A549 (cell line): ENCODE data around the gene HES6. TPM values are rescaled to one million over a fixed set of nuclear protein-coding genes. Genes with fewer than 3 reads are reported as not detected.
A peak's percentile ranks its signal among the peaks of the same experiment; 100 is the strongest.

Experiments used
- ATAC-seq, 2 experiments: fragments of 200-7000 bp in 1 of 2; fragments of >200 bp in 1 of 2; cut with Nextera tagmentation in 1 of 2; cut with Tn5 transposase in 1 of 2; 3 replicates each; pipeline versions ENCODE4 v1.8.0 to v1.9.1; 2018 to 2020; ENCODE audit warnings: mild to moderate bottlenecking in 1 of 2, moderate library complexity in 1 of 2
- CTCF ChIA-PET: fragments of 300-600 bp; sonication (Branson Sonifier 250); formaldehyde crosslinking; extraction: SDS; loops from one replicate; lab custom pipeline; 2021; ENCODE audit warnings: antibody characterized with exemption, inconsistent platforms; lab: Yijun Ruan, JAX
- POLR2A ChIA-PET: fragments of 350-600 bp; formaldehyde crosslinking; extraction: SDS; loops from one replicate; lab custom pipeline; 2021; ENCODE audit warnings: antibody characterized with exemption, inconsistent platforms; lab: Yijun Ruan, JAX
- DNase-seq, 2 experiments: peaks; one replicate each; pipeline versions ENCODE4 v3.0.0 to v3.0.0-alpha.2; 2011 to 2016; ENCODE audit warnings: low read depth in 1 of 2, low spot score in 1 of 2
- FAIRE-seq: peaks from 2 replicates; lab custom pipeline; 2011; peaks lifted over from hg19 to GRCh38; lab: Jason Lieb, UNC
- H3K27ac ChIP-seq, 2 experiments: fragments of >200 bp; sonication (Bioruptor Twin); formaldehyde crosslinking; 3 replicates each; pipeline ENCODE4 v1.5.1; 2016 to 2017
- H3K4me1 ChIP-seq: fragments of >200 bp; sonication (Bioruptor Twin); formaldehyde crosslinking; 3 replicates; pipeline ENCODE4 v1.6.1; 2016
- H3K4me2 ChIP-seq: fragments of >200 bp; sonication (Bioruptor Twin); formaldehyde crosslinking; 3 replicates; pipeline ENCODE4 v1.6.1; 2016
- H3K4me3 ChIP-seq: fragments of >200 bp; sonication (Bioruptor Twin); formaldehyde crosslinking; 3 replicates; pipeline ENCODE4 v1.5.1; 2016
- H3K9me3 ChIP-seq: fragments of >200 bp; sonication (Bioruptor Twin); formaldehyde crosslinking; 3 replicates; pipeline ENCODE4 v1.6.1; 2016
- BHLHE40 ChIP-seq: IDR thresholded peaks from 2 replicates; pipeline ENCODE4 v1.6.1; 2012; ENCODE audit warnings: low read depth, low read length, inconsistent platforms
- CBX8 ChIP-seq: fragments of 200-600 bp; sonication (generic); IDR thresholded peaks from 2 replicates; pipeline ENCODE4 v1.6.1; 2016
- CHD2 ChIP-seq: fragments of 150-350 bp; IDR thresholded peaks from 2 replicates; pipeline ENCODE4 v1.6.1; 2014; ENCODE audit warnings: low read length; ENCODE audit not compliant: partially characterized antibody
- EHF ChIP-seq: fragments of 250-450 bp; sonication (Bioruptor Pico); IDR thresholded peaks from 2 replicates; pipeline ENCODE4 v1.5.0; 2020; ENCODE audit warnings: mild to moderate bottlenecking
- ELK1 ChIP-seq: fragments of 150-350 bp; IDR thresholded peaks from 2 replicates; pipeline ENCODE4 v1.6.1; 2014; ENCODE audit warnings: low read depth, mild to moderate bottlenecking, low read length
- FOSL2 ChIP-seq, 2 experiments: fragments of 450-650 bp in 1 of 2; fragments of >200 bp in 1 of 2; sonication (Bioruptor Twin) in 1 of 2; formaldehyde crosslinking; IDR thresholded peaks; 2 replicates each; pipeline versions ENCODE4 v1.5.0 to v1.6.1; 2016 to 2020; ENCODE audit warnings: mild to moderate bottlenecking in 1 of 2, moderate library complexity in 1 of 2
- FOXS1 ChIP-seq: fragments of 250-450 bp; sonication (Bioruptor Pico); IDR thresholded peaks from 2 replicates; pipeline ENCODE4 v1.5.0; 2020; ENCODE audit warnings: mild to moderate bottlenecking, moderate library complexity
- HOXB13 ChIP-seq: fragments of 250-450 bp; sonication (Bioruptor Pico); IDR thresholded peaks from 2 replicates; pipeline ENCODE4 v1.5.0; 2020; ENCODE audit warnings: low read depth, mild to moderate bottlenecking, moderate library complexity
- JUNB ChIP-seq: fragments of >200 bp; sonication (Bioruptor Twin); formaldehyde crosslinking; IDR thresholded peaks from 2 replicates; pipeline ENCODE4 v1.6.1; 2016
- KDM1A ChIP-seq: fragments of 200-600 bp; sonication (generic); IDR thresholded peaks from 2 replicates; pipeline ENCODE4 v1.6.1; 2016; ENCODE audit warnings: low read depth, mild to moderate bottlenecking
- MYC ChIP-seq: IDR thresholded peaks from 2 replicates; pipeline ENCODE4 v1.6.1; 2012; ENCODE audit warnings: mild to moderate bottlenecking, inconsistent platforms, low read length, improper control_type of control experiment, borderline replicate concordance
- POLR2AphosphoS2 ChIP-seq: conservative IDR thresholded peaks from 2 replicates; pipeline ENCODE4 v1.6.1; 2012; ENCODE audit warnings: low read length, improper control_type of control experiment, inconsistent platforms
- RAD21 ChIP-seq, 2 experiments: fragments of >200 bp in 1 of 2; sonication (Bioruptor Twin) in 1 of 2; formaldehyde crosslinking in 1 of 2; IDR thresholded peaks in 1 of 2; conservative IDR thresholded peaks in 1 of 2; 2 replicates in 1 of 2; 3 replicates in 1 of 2; pipeline ENCODE4 v1.6.1; 2012 to 2018; ENCODE audit warnings: inconsistent platforms in 1 of 2
- RARB ChIP-seq: fragments of 250-450 bp; sonication (Bioruptor Pico); IDR thresholded peaks from 2 replicates; pipeline ENCODE4 v1.8.0; 2021; ENCODE audit warnings: mild to moderate bottlenecking, moderate library complexity
- REST ChIP-seq: fragments of 200-600 bp; sonication (generic); IDR thresholded peaks from 2 replicates; pipeline ENCODE4 v1.6.1; 2016; ENCODE audit warnings: antibody characterized with exemption, mild to moderate bottlenecking, moderate library complexity
- SMC3 ChIP-seq: fragments of >200 bp; sonication (Bioruptor Twin); formaldehyde crosslinking; IDR thresholded peaks from 3 replicates; pipeline ENCODE4 v1.6.1; 2018; ENCODE audit warnings: inconsistent platforms
- WGBS: methylation state at CpG from one replicate; pipeline ENCODE4 v1.1.6; 2017; ENCODE audit errors: missing lambda C conversion rate; 5-methylcytosine and 5-hydroxymethylcytosine counted together
- polyA plus RNA-seq, 4 experiments: library from polyadenylated mRNA; depleted of rRNA in 3 of 4; stranded (reverse); fragments of >200 nt; fragmentation: RNase III in 1 of 4; extraction: RNeasy Plus Mini Kit Qiagen cat#74134 plus additional on column Dnase treatment in 1 of 4; gene quantifications; 2 replicates in 3 of 4; 3 replicates in 1 of 4; pipeline ENCODE4 v1.2.3, GENCODE V29; 2011 to 2017

Gene HES6
- polyA plus RNA-seq, 2 of the 4 experiments (the other 2 are of a cell fraction), result 5.4 to 7.5 TPM

GRCh38 chr2:238255151-238255551 is 15.3 kb upstream of the HES6 start:
- POLR2A ChIA-PET, result no interaction called here
- DNase-seq, result no peak
- H3K4me1 ChIP-seq, result peaks cover 4% of the 10 kb centered on the region; the same call in 1 of the 3 replicates
- peak in 1 of 2 experiments; percentile 13; a peak in 1 of 5 replicates for TF ChIP-seq RAD21 (conservative IDR thresholded peaks at IDR 0.05 in 1 of 2, IDR thresholded peaks at IDR 0.05 in 1 of 2)
- no peak for TF ChIP-seq POLR2AphosphoS2
- no peak for TF ChIP-seq MYC
- no peak overlapping the region for H3K27ac ChIP-seq
- no peak for FAIRE-seq
- no peak for ATAC-seq
- H3K4me3 ChIP-seq, result no peak overlapping the region
- no peaks in the 10 kb centered on the region for H3K9me3 ChIP-seq
- WGBS, result 87% methylated on average over 6 of the region's 6 CpGs
- no peak overlapping the region for H3K4me2 ChIP-seq
- CTCF ChIA-PET, result interaction anchor here (0.7 to 14.1 kb wide), 23 partner anchors 8 to 852 kb away, joined by 3 to 351 read pairs (median 5); partner anchors contain the start of genes HES6 and PER2

- TF ChIP-seq EHF (CRISPR knock-in tag), result no peak
- no peak for TF ChIP-seq REST
- no peak for TF ChIP-seq ELK1
- TF ChIP-seq KDM1A, result no peak
- no peak for TF ChIP-seq CHD2
- no peak for TF ChIP-seq RARB (CRISPR knock-in tag)
- no peak for TF ChIP-seq CBX8
- no peak for TF ChIP-seq SMC3
- no peak for TF ChIP-seq HOXB13 (CRISPR knock-in tag)
- TF ChIP-seq JUNB, result no peak
- TF ChIP-seq FOSL2 (IDR thresholded peaks at IDR 0.05), result no peak
- TF ChIP-seq FOSL2 (CRISPR knock-in tag; IDR thresholded peaks at IDR 0.05), result no peak
- TF ChIP-seq FOXS1 (CRISPR knock-in tag), result no peak
- TF ChIP-seq, all 56 proteins: peak for 0
- H3K27ac ChIP-seq, result no peak overlapping the region
- POLR2A ChIA-PET, result no interaction called here
- H3K4me1 ChIP-seq, result peaks cover 4% of the 10 kb centered on the region; the same call in 1 of the 3 replicates
- FAIRE-seq, result no peak
- DNase-seq, result no peak
- ATAC-seq, result no peak
- H3K4me2 ChIP-seq, result no peak overlapping the region
- CTCF ChIA-PET, result interaction anchor here (0.8 to 14.1 kb wide), 9 partner anchors 10 to 396 kb away, joined by 3 to 351 read pairs (median 13); partner anchors contain the start of gene PER2
- H3K4me3 ChIP-seq, result no peak overlapping the region
- no peaks in the 10 kb centered on the region for H3K9me3 ChIP-seq
- 77% methylated on average over 3 of the region's 4 CpGs for WGBS
Observed at GRCh38 chr2:238254095-238254723, 14.4 kb upstream of the HES6 start.

GRCh38 chr2:238252766-238253630 is 13.2 kb upstream of the HES6 start:
- H3K9me3 ChIP-seq, result no peaks in the 10 kb centered on the region
- 96% methylated on average over 33 of the region's 35 CpGs for whole genome bisulfite sequencing
- ATAC-seq (no peak), FAIRE-seq (no peak), DNase-seq (no peak)
- ChIA-PET CTCF (interaction anchor here (1.6 to 14.1 kb wide), 4 partner anchors 9 to 86 kb away, joined by 4 to 351 read pairs (median 44); partner anchors contain the start of gene PER2), POLR2A (no interaction called here)
- TF ChIP-seq BHLHE40 (no peak), RAD21 (conservative IDR thresholded peaks at IDR 0.05 in 1 of 2, IDR thresholded peaks at IDR 0.05 in 1 of 2) (no peak)
- H3K4me1 ChIP-seq, result peaks cover 4% of the 10 kb centered on the region; the same call in 1 of the 3 replicates
- H3K4me3 ChIP-seq, result no peak overlapping the region
- H3K4me2 ChIP-seq, result no peak overlapping the region
- no peak overlapping the region for H3K27ac ChIP-seq
